OCI-LY7 (cell line): ENCODE results near the gene DCLK3. TPM values are rescaled to one million over a fixed set of nuclear protein-coding genes. Genes with fewer than 3 reads are reported as not detected.

ENCODE experiments used
- BruUV-seq: library from RNA; stranded (reverse); fragments of 400-500 nt; replicated peaks from 2 replicates; lab custom pipeline; 2021; lab: Mats Ljungman, UMichigan
- CTCF ChIA-PET: fragments of 300-600 bp; sonication (Branson Sonifier 250); formaldehyde crosslinking; loops from one replicate; lab custom pipeline; 2022; ENCODE audit warnings: antibody characterized with exemption; ENCODE audit not compliant: unreplicated experiment; lab: Charles Lee
- POLR2A ChIA-PET: fragments of 300-600 bp; sonication (Branson Sonifier 250); formaldehyde crosslinking; loops from one replicate; lab custom pipeline; 2022; ENCODE audit warnings: antibody characterized with exemption; lab: Charles Lee
- DNase-seq: peaks from one replicate; pipeline ENCODE4 v3.0.0-alpha.2; 2015; ENCODE audit warnings: low spot score
- H2AFZ ChIP-seq: fragments of 200-600 bp; sonication (generic), shearing (Covaris generic); 2 replicates; pipeline ENCODE4 v1.6.1; 2014; ENCODE audit warnings: mild to moderate bottlenecking, antibody characterized with exemption, low read length, moderate library complexity
- H3K27ac ChIP-seq: fragments of 200-600 bp; sonication (generic); 2 replicates; pipeline ENCODE4 v1.5.1; 2014; ENCODE audit warnings: mixed run types, low read depth, mild to moderate bottlenecking, moderate library complexity, low read length, inconsistent platforms; ENCODE audit not compliant: poor library complexity, severe bottlenecking
- H3K36me3 ChIP-seq: fragments of 200-600 bp; sonication (generic); 2 replicates; pipeline ENCODE4 v1.6.1; 2014; ENCODE audit warnings: mild to moderate bottlenecking, antibody characterized with exemption, low read length, moderate library complexity, mixed read lengths; ENCODE audit not compliant: insufficient read depth
- H3K4me1 ChIP-seq: fragments of 200-600 bp; sonication (generic); 2 replicates; pipeline ENCODE4 v1.5.1; 2014; ENCODE audit warnings: mild to moderate bottlenecking, low read length; ENCODE audit not compliant: insufficient read depth, poor library complexity, severe bottlenecking
- H3K4me2 ChIP-seq: fragments of 200-600 bp; sonication (generic); 2 replicates; pipeline ENCODE4 v1.6.1; 2014; ENCODE audit warnings: mild to moderate bottlenecking, low read length
- H3K4me3 ChIP-seq: fragments of 200-600 bp; sonication (generic); 2 replicates; pipeline ENCODE4 v1.5.1; 2014; ENCODE audit warnings: mild to moderate bottlenecking, low read depth, low read length; ENCODE audit not compliant: poor library complexity, severe bottlenecking
- H3K79me2 ChIP-seq: fragments of 200-600 bp; sonication (generic); 2 replicates; pipeline ENCODE4 v1.6.1; 2016; ENCODE audit warnings: low read depth, mild to moderate bottlenecking, low read length, moderate library complexity, mixed read lengths; ENCODE audit not compliant: insufficient read depth
- H3K9me2 ChIP-seq: fragments of 200-600 bp; sonication (generic); 2 replicates; pipeline ENCODE4 v1.6.1; 2016; ENCODE audit warnings: mild to moderate bottlenecking, low read length, mixed read lengths; ENCODE audit not compliant: insufficient read depth
- H3K9me3 ChIP-seq: fragments of 200-600 bp; sonication (generic); 2 replicates; pipeline ENCODE4 v1.6.1; 2014; ENCODE audit warnings: mild to moderate bottlenecking, mixed run types, low read length, mixed read lengths
- H4K20me1 ChIP-seq: fragments of 200-600 bp; sonication (generic); 2 replicates; pipeline ENCODE4 v1.6.1; 2014; ENCODE audit warnings: mild to moderate bottlenecking, antibody characterized with exemption, low read length, moderate library complexity, mixed read lengths; ENCODE audit not compliant: insufficient read depth
- EZH2phosphoT487 ChIP-seq: fragments of 200-600 bp; sonication (generic); IDR thresholded peaks from 2 replicates; pipeline ENCODE4 v1.6.1; 2018; ENCODE audit warnings: low read depth, borderline replicate concordance, mild to moderate bottlenecking, mixed run types, antibody characterized with exemption, low read length, moderate library complexity, mixed read lengths
- intact Hi-C: fragments of 100-400 bp; cut with micrococcal nuclease; formaldehyde crosslinking; loops from one replicate; pipeline ENCODE4 v1.10.0; 2022; ENCODE audit not compliant: unreplicated experiment
- total RNA-seq, 2 experiments: library from RNA; depleted of rRNA in 1 of 2; stranded (reverse); fragments of >200 nt in 1 of 2; shearing (Covaris generic) in 1 of 2; gene quantifications; 2 replicates each; pipeline ENCODE4 v1.2.3, GENCODE V29; 2014 to 2022
- TF ChIP-seq, protein P1 (sequence below): fragments of 200-600 bp; sonication (generic); conservative IDR thresholded peaks from 2 replicates; pipeline ENCODE4 v1.5.1; 2014; ENCODE audit warnings: mild to moderate bottlenecking, antibody characterized with exemption, low read length, moderate library complexity, mixed read lengths

Gene DCLK3
- total RNA-seq, 2 experiments from 2014 or later = not detected

DNA sequence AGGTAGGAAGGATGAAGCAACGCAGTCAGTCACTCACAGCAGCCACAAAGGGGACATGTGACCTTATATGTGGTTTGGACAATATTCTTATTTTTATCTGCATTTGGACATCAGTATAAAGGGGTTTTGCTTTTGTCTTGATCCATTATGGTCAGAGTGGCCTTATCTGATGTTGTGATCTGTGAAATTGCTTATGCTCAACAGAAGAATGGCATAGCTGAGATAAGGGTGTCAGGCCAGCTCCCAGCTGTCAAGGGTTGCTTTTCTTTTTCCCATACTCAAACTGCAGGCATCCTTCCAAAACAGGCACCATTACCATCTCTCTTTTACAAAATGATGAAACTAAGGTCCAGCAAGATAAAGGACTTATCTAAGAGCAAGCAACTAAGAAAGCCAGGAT, 28.1 kb downstream of the DCLK3 start:
- Histone ChIP-seq H3K36me3 (no peaks in the 10 kb centered on the region), H3K79me2 (no peaks in the 10 kb centered on the region), H3K27ac (no peak overlapping the region), H3K4me3 (no peak overlapping the region), H2AFZ (no peak overlapping the region), H3K4me1 (no peaks in the 10 kb centered on the region), H3K4me2 (no peak overlapping the region), H4K20me1 (no peaks in the 10 kb centered on the region), H3K9me3 (no peaks in the 10 kb centered on the region), H3K9me2 (no peaks in the 10 kb centered on the region)
- intact Hi-C loops = no loop called here
- TF ChIP-seq, protein P1, sequence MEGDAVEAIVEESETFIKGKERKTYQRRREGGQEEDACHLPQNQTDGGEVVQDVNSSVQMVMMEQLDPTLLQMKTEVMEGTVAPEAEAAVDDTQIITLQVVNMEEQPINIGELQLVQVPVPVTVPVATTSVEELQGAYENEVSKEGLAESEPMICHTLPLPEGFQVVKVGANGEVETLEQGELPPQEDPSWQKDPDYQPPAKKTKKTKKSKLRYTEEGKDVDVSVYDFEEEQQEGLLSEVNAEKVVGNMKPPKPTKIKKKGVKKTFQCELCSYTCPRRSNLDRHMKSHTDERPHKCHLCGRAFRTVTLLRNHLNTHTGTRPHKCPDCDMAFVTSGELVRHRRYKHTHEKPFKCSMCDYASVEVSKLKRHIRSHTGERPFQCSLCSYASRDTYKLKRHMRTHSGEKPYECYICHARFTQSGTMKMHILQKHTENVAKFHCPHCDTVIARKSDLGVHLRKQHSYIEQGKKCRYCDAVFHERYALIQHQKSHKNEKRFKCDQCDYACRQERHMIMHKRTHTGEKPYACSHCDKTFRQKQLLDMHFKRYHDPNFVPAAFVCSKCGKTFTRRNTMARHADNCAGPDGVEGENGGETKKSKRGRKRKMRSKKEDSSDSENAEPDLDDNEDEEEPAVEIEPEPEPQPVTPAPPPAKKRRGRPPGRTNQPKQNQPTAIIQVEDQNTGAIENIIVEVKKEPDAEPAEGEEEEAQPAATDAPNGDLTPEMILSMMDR = no peak
- no peak for TF ChIP-seq EZH2phosphoT487
- POLR2A ChIA-PET = no interaction called here
- CTCF ChIA-PET = no interaction called here
- DNase-seq = no peak
- no TSS peak for BruUV-seq

DNA sequence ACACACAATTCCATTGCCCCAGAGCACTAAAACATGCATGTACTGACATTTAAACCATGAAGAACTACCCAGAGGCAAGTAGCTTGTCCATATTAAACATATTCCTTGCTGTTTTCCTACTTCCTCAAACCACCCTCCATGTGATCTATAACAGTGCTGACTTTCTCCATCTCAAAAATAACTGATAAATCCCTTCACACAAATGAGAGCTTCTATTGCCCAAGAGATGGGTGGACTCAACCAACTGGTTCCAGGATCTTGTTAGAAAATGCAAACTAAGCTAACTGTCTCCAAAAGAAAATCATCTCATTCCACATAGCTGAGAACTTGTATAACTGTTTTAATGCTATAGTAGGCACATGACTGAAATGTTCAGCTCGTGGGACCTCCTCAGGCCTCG, 29.6 kb downstream of the DCLK3 start:
- H3K4me3 ChIP-seq = no peak overlapping the region
- no peak overlapping the region for H3K4me2 ChIP-seq
- ChIA-PET CTCF (no interaction called here), POLR2A (no interaction called here)
- H4K20me1 ChIP-seq = no peaks in the 10 kb centered on the region
- BruUV-seq = no TSS peak
- H3K9me3 ChIP-seq = no peaks in the 10 kb centered on the region
- H3K36me3 ChIP-seq = no peaks in the 10 kb centered on the region
- no peak overlapping the region for H2AFZ ChIP-seq
- intact Hi-C loops = no loop called here
- H3K9me2 ChIP-seq = no peaks in the 10 kb centered on the region
- H3K79me2 ChIP-seq = no peaks in the 10 kb centered on the region
- no peak overlapping the region for H3K27ac ChIP-seq
- TF ChIP-seq EZH2phosphoT487 = no peak
- TF ChIP-seq, protein P1 = no peak
- no peak for DNase-seq
- H3K4me1 ChIP-seq = no peaks in the 10 kb centered on the region

DNA sequence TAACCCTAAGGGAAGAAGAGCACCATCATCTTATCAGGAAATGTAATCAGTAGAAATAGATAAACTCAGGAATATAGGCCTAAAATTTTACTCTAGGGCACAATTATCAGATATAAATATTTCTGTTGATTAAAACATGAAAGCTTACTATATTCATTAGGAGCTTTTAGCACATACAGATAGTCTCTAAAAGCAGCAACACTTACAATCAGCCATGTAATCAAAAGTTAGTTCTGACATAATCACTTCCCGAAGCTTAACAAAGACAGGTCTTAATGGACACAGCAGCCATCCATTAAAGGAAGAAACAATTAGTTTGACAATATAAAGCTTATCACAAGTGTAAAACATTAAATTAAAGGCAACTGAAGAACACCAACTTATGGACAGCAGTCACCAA, 30.6 kb downstream of the DCLK3 start:
- intact Hi-C loops = no loop called here

More for the DNA sequence above, 30.6 kb downstream of the DCLK3 start:
- no peak overlapping the region for H3K27ac ChIP-seq
- no peaks in the 10 kb centered on the region for H4K20me1 ChIP-seq
- H3K36me3 ChIP-seq = no peaks in the 10 kb centered on the region
- H3K4me1 ChIP-seq = no peaks in the 10 kb centered on the region
- POLR2A ChIA-PET = interaction anchor here (0.5 to 1.0 kb wide), 2 partner anchors 12 to 142 kb away, joined by 3 read pairs; no protein-coding TSS in a partner anchor
- H3K4me3 ChIP-seq = no peak overlapping the region
- TF ChIP-seq, protein P1 = no peak
- TF ChIP-seq EZH2phosphoT487 = no peak
- DNase-seq = no peak
- no peaks in the 10 kb centered on the region for H3K9me3 ChIP-seq
- no peak overlapping the region for H2AFZ ChIP-seq
- BruUV-seq = no TSS peak
- H3K9me2 ChIP-seq = no peaks in the 10 kb centered on the region
- no peak overlapping the region for H3K4me2 ChIP-seq
- CTCF ChIA-PET = no interaction called here
- H3K79me2 ChIP-seq = no peaks in the 10 kb centered on the region
